ENCODE results near the gene TP73.

The TP73 gene

GRCh38 chr1:3636531-3636930 lies 15.8 kb upstream of the TP73 start:
- Mint-ChIP-seq H3K27me3 (ENCODE audit: low read depth) (no peaks in the 10 kb centered on the region), H3K27ac (no peak overlapping the region), H3K4me3 (no peak overlapping the region), H3K4me1 (ENCODE audit: low read depth) (no peaks in the 10 kb centered on the region), H3K36me3 (ENCODE audit: low read depth) (peaks cover 19% of the 10 kb centered on the region), H3K9me3 (no peaks in the 10 kb centered on the region)

DNA sequence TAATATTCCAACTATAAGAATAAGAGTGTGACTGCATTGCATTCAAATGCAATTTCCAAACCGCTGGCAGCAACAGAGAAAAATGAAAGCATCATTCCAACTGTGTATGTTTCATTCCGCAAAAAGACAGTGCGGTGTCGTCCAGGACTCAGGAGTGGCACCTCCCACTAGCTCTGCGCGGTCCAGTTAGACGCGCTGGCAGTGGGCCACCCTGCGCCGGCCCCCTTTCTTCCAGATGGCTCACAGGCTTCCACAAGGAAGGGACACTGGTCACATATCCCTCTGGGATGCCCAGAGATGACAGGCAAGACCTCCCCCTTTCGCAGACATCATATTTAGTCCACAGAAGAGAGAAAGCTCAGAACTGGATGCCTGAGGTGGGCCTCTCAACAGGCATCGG lies 14.3 kb upstream of the TP73 start:
- H3K27me3 Mint-ChIP-seq (ENCODE audit: low read depth): no peaks in the 10 kb centered on the region
- H3K9me3 Mint-ChIP-seq: no peaks in the 10 kb centered on the region
- H3K4me1 Mint-ChIP-seq (ENCODE audit: low read depth): no peaks in the 10 kb centered on the region
- H3K27ac Mint-ChIP-seq: no peak overlapping the region
- no peak overlapping the region for H3K4me3 Mint-ChIP-seq
- peaks cover 19% of the 10 kb centered on the region for H3K36me3 Mint-ChIP-seq (ENCODE audit: low read depth)

DNA sequence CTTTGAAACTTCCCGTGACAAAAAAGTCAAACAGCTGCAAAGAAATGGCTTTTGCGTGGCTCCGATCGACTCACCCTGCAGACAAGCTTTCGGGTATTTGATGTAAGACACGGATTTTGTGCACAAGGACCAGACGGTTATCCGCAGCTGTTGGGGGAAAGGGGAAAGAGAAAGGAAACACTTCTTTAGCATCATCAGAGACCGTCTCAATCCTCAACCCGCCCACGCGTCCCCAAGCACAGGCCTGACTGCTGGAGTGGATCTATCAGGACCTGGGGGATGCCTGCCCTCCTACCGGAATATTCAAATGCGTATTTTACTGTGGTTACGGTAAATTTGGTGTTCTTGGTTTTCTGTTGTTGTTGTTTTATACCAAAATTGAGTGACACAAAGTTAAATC lies 13.6 kb upstream of the TP73 start:
- H3K27me3 Mint-ChIP-seq (ENCODE audit: low read depth): no peaks in the 10 kb centered on the region
- H3K4me1 Mint-ChIP-seq (ENCODE audit: low read depth): no peaks in the 10 kb centered on the region

GRCh38 chr1:3639397-3639911 lies 12.9 kb upstream of the TP73 start:
- H3K27ac Mint-ChIP-seq: no peak overlapping the region
- no peaks in the 10 kb centered on the region for H3K9me3 Mint-ChIP-seq
- H3K4me3 Mint-ChIP-seq: no peak overlapping the region
- H3K4me1 Mint-ChIP-seq (ENCODE audit: low read depth): no peaks in the 10 kb centered on the region
- peaks cover 18% of the 10 kb centered on the region for H3K36me3 Mint-ChIP-seq (ENCODE audit: low read depth)
- H3K27me3 Mint-ChIP-seq (ENCODE audit: low read depth): no peaks in the 10 kb centered on the region

More for the DNA sequence above, 13.6 kb upstream of the TP73 start:
- peaks cover 19% of the 10 kb centered on the region for H3K36me3 Mint-ChIP-seq (ENCODE audit: low read depth)
- H3K9me3 Mint-ChIP-seq: no peaks in the 10 kb centered on the region
- no peak overlapping the region for H3K4me3 Mint-ChIP-seq
- no peak overlapping the region for H3K27ac Mint-ChIP-seq

- no peak overlapping the region for H3K27ac Mint-ChIP-seq
- no peaks in the 10 kb centered on the region for H3K27me3 Mint-ChIP-seq (ENCODE audit: low read depth)
- H3K4me1 Mint-ChIP-seq (ENCODE audit: low read depth): no peaks in the 10 kb centered on the region
- H3K4me3 Mint-ChIP-seq: no peak overlapping the region
- peaks cover 12% of the 10 kb centered on the region for H3K36me3 Mint-ChIP-seq (ENCODE audit: low read depth)
- H3K9me3 Mint-ChIP-seq: no peaks in the 10 kb centered on the region
These were observed 12.0 kb upstream of the TP73 start for GRCh38 chr1:3640121-3640837.

DNA sequence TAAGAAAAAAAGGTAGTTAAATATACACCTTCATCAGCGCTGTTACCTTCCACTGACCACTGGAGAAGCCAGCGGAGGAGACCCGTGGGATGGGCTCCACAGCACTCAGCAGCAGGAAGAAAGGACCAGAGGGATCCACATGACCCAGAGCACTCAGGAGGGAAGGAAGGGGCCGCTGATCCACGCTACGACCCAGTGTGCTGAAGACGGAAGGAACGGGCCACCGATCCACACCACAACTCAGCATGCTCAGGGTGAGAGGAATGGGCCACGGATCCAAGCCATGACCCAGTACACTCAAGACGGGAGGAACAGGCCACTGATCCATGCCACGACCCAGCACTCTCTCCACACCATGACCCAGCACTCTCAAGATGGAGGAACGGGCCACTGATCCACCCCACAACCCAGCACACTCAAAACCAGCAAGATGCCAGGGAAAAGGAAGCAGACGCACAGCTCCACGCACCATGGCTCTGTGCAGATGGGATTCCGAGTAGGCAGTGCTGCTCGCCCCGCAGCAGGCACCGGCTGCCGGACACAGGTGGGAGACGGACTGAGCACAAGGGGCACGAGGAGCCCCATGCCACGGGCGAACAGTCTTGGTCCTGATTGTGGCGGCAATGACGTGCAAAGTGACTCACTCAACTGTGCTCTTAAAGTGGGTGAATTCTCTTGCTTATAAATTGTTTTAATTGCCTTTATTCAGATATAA lies 11.1 kb upstream of the TP73 start:
- H3K36me3 Mint-ChIP-seq (ENCODE audit: low read depth): peaks cover 12% of the 10 kb centered on the region
- no peaks in the 10 kb centered on the region for H3K27me3 Mint-ChIP-seq (ENCODE audit: low read depth)
- no peaks in the 10 kb centered on the region for H3K4me1 Mint-ChIP-seq (ENCODE audit: low read depth)
- no peak overlapping the region for H3K4me3 Mint-ChIP-seq
- H3K27ac Mint-ChIP-seq: no peak overlapping the region
- H3K9me3 Mint-ChIP-seq: no peaks in the 10 kb centered on the region

GRCh38 chr1:3641816-3642215 lies 10.5 kb upstream of the TP73 start:
- Mint-ChIP-seq H3K36me3 (ENCODE audit: low read depth) (peaks cover 6% of the 10 kb centered on the region), H3K27ac (no peak overlapping the region), H3K27me3 (ENCODE audit: low read depth) (no peaks in the 10 kb centered on the region), H3K4me3 (no peak overlapping the region), H3K9me3 (no peaks in the 10 kb centered on the region), H3K4me1 (ENCODE audit: low read depth) (no peaks in the 10 kb centered on the region)

DNA sequence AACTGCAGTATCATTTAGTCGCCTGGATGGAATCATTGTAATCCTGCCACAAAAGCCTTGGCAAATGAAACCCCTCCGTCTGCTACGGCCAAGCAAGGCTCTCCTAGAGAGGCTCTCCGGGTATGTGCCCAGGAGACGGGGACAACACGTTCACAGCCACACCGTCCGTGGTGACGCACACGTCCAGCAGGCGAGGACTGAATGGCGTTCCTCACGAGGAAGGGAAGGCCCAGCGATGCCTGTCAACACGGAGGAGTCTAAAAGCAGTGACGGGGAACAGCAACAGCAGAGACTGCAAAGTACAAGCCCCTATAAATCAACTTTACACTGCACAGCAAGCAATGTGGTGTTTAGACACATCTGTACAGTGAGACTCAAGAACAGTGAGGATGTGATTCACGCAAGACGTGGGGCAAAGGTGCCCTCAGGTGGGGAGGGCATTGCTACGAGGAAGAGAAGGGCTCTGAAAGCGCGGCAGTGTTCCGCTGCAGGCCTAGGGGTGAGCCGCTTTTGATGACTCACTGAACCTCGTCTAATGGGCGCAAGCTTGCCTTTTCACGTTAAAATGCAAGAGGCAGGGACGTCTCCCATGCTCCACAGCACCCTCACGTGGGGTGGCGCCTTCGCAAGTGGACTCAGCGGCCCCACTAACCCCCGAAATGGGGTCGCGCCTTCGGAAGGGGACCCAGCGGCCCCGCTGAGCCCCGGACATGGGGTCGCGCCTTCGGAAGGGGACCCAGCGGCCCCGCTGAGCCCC lies 9.2 kb upstream of the TP73 start:
- no peak overlapping the region for H3K27ac Mint-ChIP-seq
- no peak overlapping the region for H3K4me3 Mint-ChIP-seq
- no peaks in the 10 kb centered on the region for H3K27me3 Mint-ChIP-seq (ENCODE audit: low read depth)

GRCh38 chr1:3644273-3644672 lies 8.0 kb upstream of the TP73 start:
- no peaks in the 10 kb centered on the region for H3K9me3 Mint-ChIP-seq
- H3K27me3 Mint-ChIP-seq (ENCODE audit: low read depth): no peaks in the 10 kb centered on the region
- H3K4me1 Mint-ChIP-seq (ENCODE audit: low read depth): peaks cover 15% of the 10 kb centered on the region
- H3K36me3 Mint-ChIP-seq (ENCODE audit: low read depth): peaks cover 6% of the 10 kb centered on the region
- no peak overlapping the region for H3K27ac Mint-ChIP-seq
- H3K4me3 Mint-ChIP-seq: no peak overlapping the region

More for the DNA sequence above, 9.2 kb upstream of the TP73 start:
- H3K36me3 Mint-ChIP-seq (ENCODE audit: low read depth): peaks cover 5% of the 10 kb centered on the region
- peaks cover 4% of the 10 kb centered on the region for H3K4me1 Mint-ChIP-seq (ENCODE audit: low read depth)
- no peaks in the 10 kb centered on the region for H3K9me3 Mint-ChIP-seq

GRCh38 chr1:3645247-3645646 lies 7.1 kb upstream of the TP73 start:
- Mint-ChIP-seq H3K4me1 (ENCODE audit: low read depth) (peaks cover 17% of the 10 kb centered on the region), H3K36me3 (ENCODE audit: low read depth) (peaks cover 6% of the 10 kb centered on the region), H3K27ac (no peak overlapping the region), H3K9me3 (no peaks in the 10 kb centered on the region), H3K4me3 (no peak overlapping the region), H3K27me3 (ENCODE audit: low read depth) (peaks cover 4% of the 10 kb centered on the region)

GRCh38 chr1:3645666-3646355 lies 6.5 kb upstream of the TP73 start:
- Mint-ChIP-seq H3K4me3 (no peak overlapping the region), H3K27me3 (ENCODE audit: low read depth) (peaks cover 8% of the 10 kb centered on the region), H3K27ac (peak overlapping the region; percentile 38), H3K4me1 (ENCODE audit: low read depth) (peaks cover 17% of the 10 kb centered on the region), H3K36me3 (ENCODE audit: low read depth) (peaks cover 6% of the 10 kb centered on the region), H3K9me3 (no peaks in the 10 kb centered on the region)

GRCh38 chr1:3646596-3646995 lies 5.7 kb upstream of the TP73 start:
- H3K4me3 Mint-ChIP-seq: no peak overlapping the region

GRCh38 chr1:3649342-3650247 lies 2.7 kb upstream of the TP73 start, which contains the start of gene WRAP73:
Gene WRAP73, minus strand, starts transcription at chr1:3650103. Its CDS starts 104 bp downstream, at chr1:3649999.
- Mint-ChIP-seq H3K27me3 (ENCODE audit: low read depth) (peaks cover 30% of the 10 kb centered on the region), H3K36me3 (ENCODE audit: low read depth) (peaks cover 6% of the 10 kb centered on the region), H3K4me3 (peak within 1 kb of the TSS; percentile 78), H3K27ac (peak within 1 kb of the TSS; percentile 69), H3K9me3 (no peaks in the 10 kb centered on the region), H3K4me1 (ENCODE audit: low read depth) (peaks cover 17% of the 10 kb centered on the region)

More at GRCh38 chr1:3646596-3646995, 5.7 kb upstream of the TP73 start:
- Mint-ChIP-seq H3K36me3 (ENCODE audit: low read depth) (peaks cover 6% of the 10 kb centered on the region), H3K27ac (no peak overlapping the region), H3K27me3 (ENCODE audit: low read depth) (peaks cover 14% of the 10 kb centered on the region), H3K4me1 (ENCODE audit: low read depth) (peaks cover 17% of the 10 kb centered on the region), H3K9me3 (no peaks in the 10 kb centered on the region)

All from T-helper 1 cell treated with Interleukin-12 subunit alpha and Interleukin-12 subunit beta and Interleukin-4 antibody, amounts not matched to agents 30 μg/mL and 1 μg/mL, for 36 hours (primary cell).